Astrocyte (in vitro differentiated cells and primary cell): ENCODE results near the gene FGFRL1.

ENCODE experiments used
- EZH2 ChIP-seq: IDR thresholded peaks from 2 replicates; pipeline ENCODE4 v1.6.1; 2012; ENCODE audit warnings: mild to moderate bottlenecking, low read length, inconsistent platforms; ENCODE audit not compliant: insufficient read depth
- TF ChIP-seq, protein P1 (sequence below): IDR thresholded peaks from 2 replicates; pipeline ENCODE4 v1.5.1; 2011; ENCODE audit warnings: low read depth, mild to moderate bottlenecking, inconsistent platforms, low read length, moderate library complexity; ENCODE audit not compliant: insufficient read depth

DNA sequence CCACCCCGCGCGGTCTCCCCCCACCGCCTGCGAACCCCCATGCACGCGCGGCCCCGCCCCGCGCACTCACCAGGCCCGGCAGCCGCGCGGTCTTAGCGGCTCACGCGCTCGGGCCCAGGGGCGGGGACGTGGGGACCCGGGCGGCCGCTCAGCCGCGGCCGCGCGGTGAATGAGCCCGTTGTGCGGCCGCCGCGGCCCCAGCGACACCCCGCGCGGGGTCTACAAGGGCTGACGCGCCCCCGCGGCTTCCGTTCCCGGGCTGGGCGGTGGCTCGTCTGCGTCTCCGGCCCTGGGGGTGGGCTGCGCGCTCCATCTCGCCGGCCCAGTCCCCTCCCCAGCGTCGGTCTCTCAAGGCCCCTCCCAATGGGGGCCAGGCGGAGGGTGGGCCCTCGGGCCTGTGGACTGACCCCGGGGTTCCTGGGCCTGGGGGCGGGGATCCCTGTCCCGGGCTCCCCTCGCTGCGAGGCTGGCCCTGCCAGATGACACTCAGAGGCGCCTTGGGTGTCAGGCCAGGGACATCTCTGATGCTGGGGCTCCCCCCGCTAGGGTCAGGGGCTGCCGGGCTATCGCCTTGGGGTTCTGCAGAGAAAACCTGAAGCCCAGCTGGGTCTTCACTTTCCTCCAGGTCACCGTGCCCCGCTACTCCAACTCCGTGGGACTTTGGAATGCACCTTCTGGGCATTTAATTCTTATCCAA lies 13.9 kb upstream of the FGFRL1 start:
- TF ChIP-seq, protein P1, sequence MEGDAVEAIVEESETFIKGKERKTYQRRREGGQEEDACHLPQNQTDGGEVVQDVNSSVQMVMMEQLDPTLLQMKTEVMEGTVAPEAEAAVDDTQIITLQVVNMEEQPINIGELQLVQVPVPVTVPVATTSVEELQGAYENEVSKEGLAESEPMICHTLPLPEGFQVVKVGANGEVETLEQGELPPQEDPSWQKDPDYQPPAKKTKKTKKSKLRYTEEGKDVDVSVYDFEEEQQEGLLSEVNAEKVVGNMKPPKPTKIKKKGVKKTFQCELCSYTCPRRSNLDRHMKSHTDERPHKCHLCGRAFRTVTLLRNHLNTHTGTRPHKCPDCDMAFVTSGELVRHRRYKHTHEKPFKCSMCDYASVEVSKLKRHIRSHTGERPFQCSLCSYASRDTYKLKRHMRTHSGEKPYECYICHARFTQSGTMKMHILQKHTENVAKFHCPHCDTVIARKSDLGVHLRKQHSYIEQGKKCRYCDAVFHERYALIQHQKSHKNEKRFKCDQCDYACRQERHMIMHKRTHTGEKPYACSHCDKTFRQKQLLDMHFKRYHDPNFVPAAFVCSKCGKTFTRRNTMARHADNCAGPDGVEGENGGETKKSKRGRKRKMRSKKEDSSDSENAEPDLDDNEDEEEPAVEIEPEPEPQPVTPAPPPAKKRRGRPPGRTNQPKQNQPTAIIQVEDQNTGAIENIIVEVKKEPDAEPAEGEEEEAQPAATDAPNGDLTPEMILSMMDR: no peak
- TF ChIP-seq EZH2: peak; percentile 93
